Spleen (tissue), 11 donors: ENCODE data around the gene RTN4RL2. TPM values are rescaled to one million over a fixed set of nuclear protein-coding genes. Genes with fewer than 3 reads are reported as not detected.

Experiments used
- DNase-seq: peaks from one replicate; pipeline ENCODE4 v3.0.0-alpha.2; 2020
- H3K27ac ChIP-seq, 8 donors: fragments of 200-600 bp; sonication (generic) in 7 of 8; 1 replicate in 4 of 8; 2 replicates in 4 of 8; pipeline versions ENCODE4 v1.5.0 to v1.8.0; 2016 to 2021; ENCODE audit warnings: inconsistent platforms in 4 of 8, mild to moderate bottlenecking in 4 of 8, moderate library complexity in 1 of 8
- H3K27me3 ChIP-seq, 7 donors: fragments of 200-600 bp; sonication (generic) in 6 of 7; replicated peaks in 1 of 7; 1 replicate in 4 of 7; 2 replicates in 3 of 7; pipeline versions ENCODE4 v1.5.0 to v1.8.0; 2016 to 2021; ENCODE audit warnings: inconsistent platforms in 3 of 7, mild to moderate bottlenecking in 1 of 7
- H3K36me3 ChIP-seq, 6 donors: fragments of 200-600 bp; sonication (generic) in 5 of 6; 1 replicate in 4 of 6; 2 replicates in 2 of 6; pipeline versions ENCODE4 v1.5.0 to v1.8.0; 2016 to 2021; ENCODE audit warnings: inconsistent platforms in 2 of 6
- H3K4me1 ChIP-seq, 6 donors: fragments of 200-600 bp; sonication (generic) in 5 of 6; 1 replicate in 3 of 6; 2 replicates in 3 of 6; pipeline versions ENCODE4 v1.5.0 to v1.8.0; 2016 to 2021; ENCODE audit warnings: inconsistent platforms in 3 of 6
- H3K4me3 ChIP-seq, 8 donors: fragments of 200-600 bp; sonication (generic) in 7 of 8; 1 replicate in 4 of 8; 2 replicates in 4 of 8; pipeline versions ENCODE4 v1.5.0 to v1.8.0; 2016 to 2021; ENCODE audit warnings: inconsistent platforms in 4 of 8, mild to moderate bottlenecking in 4 of 8, moderate library complexity in 2 of 8
- H3K9me3 ChIP-seq, 8 donors: fragments of 200-600 bp; sonication (generic) in 7 of 8; 1 replicate in 4 of 8; 2 replicates in 4 of 8; pipeline versions ENCODE4 v1.5.0 to v1.8.0; 2016 to 2021; ENCODE audit warnings: inconsistent platforms in 4 of 8
- CTCF ChIP-seq, 11 experiments: fragments of 200-600 bp in 7 of 11; fragments of 450-650 bp in 4 of 11; sonication (generic) in 4 of 11; IDR thresholded peaks in 8 of 11; conservative IDR thresholded peaks in 3 of 11; 1 replicate in 7 of 11; 2 replicates in 4 of 11; pipeline versions ENCODE4 v1.4.0 to v1.8.0; 2016 to 2021; ENCODE audit warnings: antibody characterized with exemption in 11 of 11, inconsistent platforms in 4 of 11, mild to moderate bottlenecking in 1 of 11
- POLR2A ChIP-seq, 3 donors: fragments of 450-650 bp; IDR thresholded peaks; one replicate each; pipeline ENCODE4 v1.5.1; 2017; ENCODE audit warnings: antibody characterized with exemption in 3 of 3, mild to moderate bottlenecking in 1 of 3
- POLR2AphosphoS5 ChIP-seq, 3 donors: sonication (generic); formaldehyde crosslinking; IDR thresholded peaks; one replicate each; pipeline ENCODE4 v1.5.1; 2017; ENCODE audit warnings: antibody characterized with exemption in 3 of 3
- WGBS, 5 donors: extraction: QIAGEN DNeasy Blood & Tissue Kit in 3 of 5; methylation state at CpG; one replicate each; pipeline versions ENCODE4 v1.1.5 to v1.1.7; 2013 to 2018; 5-methylcytosine and 5-hydroxymethylcytosine counted together
- intact Hi-C: fragments of 100-400 bp; cut with DNase I; formaldehyde crosslinking; loops from one replicate; pipeline ENCODE4 v1.15.0; 2023; ENCODE audit warnings: low total_unique reads
- polyA plus RNA-seq, 3 donors: library from polyadenylated mRNA; stranded (reverse); fragments of 200-250 nt; gene quantifications; one replicate each; pipeline ENCODE4 v1.2.1, GENCODE V29; 2013
- total RNA-seq, 7 donors: library from RNA; depleted of rRNA in 3 of 7; stranded (reverse); fragments of >200 nt in 3 of 7; fragmentation: NEBNext Ultra II Directional in 4 of 7; extraction: Animal tissue kit (Norgen Biotek cat#: 25700) in 4 of 7; gene quantifications; one replicate each; pipeline versions ENCODE4 v1.1.0 to v1.2.1, GENCODE V29; 2016 to 2021
- donor health status: healthy with polysubstance abuse.
- donor health status: DM: no; HTN: no; CAD: no; lungs with moderate emphysema.
- donor health status: DM: no; HTN: no; CAD: no.
- donor health status: Bipolar disorder and iron deficiency.
- donor health status: healthy.
- donor health status: DM: no; HTN: no; CAD: no.
- donor health status: DM: yes; HTN: yes; CAD: no.

The RTN4RL2 gene
- total and polyA plus RNA-seq, 10 donors, result 0.15 to 2.0 (median 0.44) TPM

GRCh38 chr11:57473285-57473841 lies 13.0 kb downstream of the RTN4RL2 start:
- WGBS, 5 donors, result 35 to 54% (median 42%) methylated on average over 6 of the region's 6 CpGs
- H3K27me3 ChIP-seq, result peaks cover 0 to 48% (median 13%) of the 10 kb centered on the region in 7 donors
- no peak for TF ChIP-seq CTCF (IDR thresholded peaks at IDR 0.05 in 8 of 11, conservative IDR thresholded peaks at IDR 0.05 in 3 of 11)
- TF ChIP-seq POLR2AphosphoS5 (IDR thresholded peaks at IDR 0.05), result no peak
- no peak for TF ChIP-seq POLR2A (IDR thresholded peaks at IDR 0.05)
- intact Hi-C loops, result no loop called here
- H3K9me3 ChIP-seq, result no peaks in the 10 kb centered on the region
- H3K4me3 ChIP-seq, result no peak overlapping the region
- peaks cover 8 to 41% (median 36%) of the 10 kb centered on the region in 6 donors for H3K4me1 ChIP-seq
- H3K36me3 ChIP-seq, result no peaks in the 10 kb centered on the region
- no peak for DNase-seq
- no peak overlapping the region for H3K27ac ChIP-seq

GRCh38 chr11:57474017-57474802 lies 13.9 kb downstream of the RTN4RL2 start:
- H3K36me3 ChIP-seq, result no peaks in the 10 kb centered on the region
- H3K4me3 ChIP-seq, result peak overlapping the region in 1 of 8 donors; percentile 10
- peak; percentile 81 for DNase-seq
- H3K27ac ChIP-seq, result no peak overlapping the region
- peaks cover 0 to 48% (median 13%) of the 10 kb centered on the region in 7 donors for H3K27me3 ChIP-seq
- H3K4me1 ChIP-seq, result peaks cover 8 to 41% (median 36%) of the 10 kb centered on the region in 6 donors
- no peaks in the 10 kb centered on the region for H3K9me3 ChIP-seq
- WGBS, 5 donors, result 5 to 31% (median 26%) methylated on average over 9 of the region's 9 CpGs
- intact Hi-C loops, result no loop called here
- TF ChIP-seq POLR2AphosphoS5 (IDR thresholded peaks at IDR 0.05), result peak in 2 of 3 donors; percentile 20 to 46
- no peak for TF ChIP-seq CTCF (IDR thresholded peaks at IDR 0.05 in 8 of 11, conservative IDR thresholded peaks at IDR 0.05 in 3 of 11)
- no peak for TF ChIP-seq POLR2A (IDR thresholded peaks at IDR 0.05)

- no peak overlapping the region for H3K4me3 ChIP-seq
- H3K9me3 ChIP-seq, result no peaks in the 10 kb centered on the region
- no peaks in the 10 kb centered on the region for H3K36me3 ChIP-seq
- 63 to 67% (median 65%) methylated on average over 5 of the region's 5 CpGs for WGBS, 5 donors
- no peak overlapping the region for H3K27ac ChIP-seq
- peaks cover 8 to 41% (median 36%) of the 10 kb centered on the region in 6 donors for H3K4me1 ChIP-seq
- peaks cover 0 to 51% (median 13%) of the 10 kb centered on the region in 7 donors for H3K27me3 ChIP-seq
- intact Hi-C loops, result no loop called here
- DNase-seq, result no peak
- TF ChIP-seq POLR2A (IDR thresholded peaks at IDR 0.05), result no peak
- no peak for TF ChIP-seq POLR2AphosphoS5 (IDR thresholded peaks at IDR 0.05)
- no peak for TF ChIP-seq CTCF (IDR thresholded peaks at IDR 0.05 in 8 of 11, conservative IDR thresholded peaks at IDR 0.05 in 3 of 11)
Observed at GRCh38 chr11:57474803-57475115, 14.4 kb downstream of the RTN4RL2 start.

GRCh38 chr11:57475191-57475590 lies 14.9 kb downstream of the RTN4RL2 start:
- no peaks in the 10 kb centered on the region for H3K9me3 ChIP-seq
- H3K4me3 ChIP-seq, result no peak overlapping the region
- no peak for DNase-seq
- no peak overlapping the region for H3K27ac ChIP-seq
- H3K27me3 ChIP-seq, result peaks cover 0 to 51% (median 13%) of the 10 kb centered on the region in 7 donors
- no peaks in the 10 kb centered on the region for H3K36me3 ChIP-seq
- intact Hi-C loops, result no loop called here
- peaks cover 8 to 41% (median 36%) of the 10 kb centered on the region in 6 donors for H3K4me1 ChIP-seq
- 30 to 63% (median 39%) methylated on average over 1 of the region's 1 CpG for WGBS, 5 donors
- TF ChIP-seq POLR2AphosphoS5 (IDR thresholded peaks at IDR 0.05) (no peak), POLR2A (IDR thresholded peaks at IDR 0.05) (no peak), CTCF (IDR thresholded peaks at IDR 0.05 in 8 of 11, conservative IDR thresholded peaks at IDR 0.05 in 3 of 11) (no peak)
